GM20000 (cell line): ENCODE results near the gene SPSB1.

Source experiments
- DNase-seq: peaks from one replicate; pipeline ENCODE4 v3.0.0; 2012; ENCODE audit warnings: low spot score
- TF ChIP-seq, protein P1 (sequence below): IDR thresholded peaks from 2 replicates; pipeline ENCODE4 v1.5.1; 2012; ENCODE audit warnings: mild to moderate bottlenecking, control low read depth; ENCODE audit errors: extremely low read depth, missing control alignments

Gene SPSB1

DNA sequence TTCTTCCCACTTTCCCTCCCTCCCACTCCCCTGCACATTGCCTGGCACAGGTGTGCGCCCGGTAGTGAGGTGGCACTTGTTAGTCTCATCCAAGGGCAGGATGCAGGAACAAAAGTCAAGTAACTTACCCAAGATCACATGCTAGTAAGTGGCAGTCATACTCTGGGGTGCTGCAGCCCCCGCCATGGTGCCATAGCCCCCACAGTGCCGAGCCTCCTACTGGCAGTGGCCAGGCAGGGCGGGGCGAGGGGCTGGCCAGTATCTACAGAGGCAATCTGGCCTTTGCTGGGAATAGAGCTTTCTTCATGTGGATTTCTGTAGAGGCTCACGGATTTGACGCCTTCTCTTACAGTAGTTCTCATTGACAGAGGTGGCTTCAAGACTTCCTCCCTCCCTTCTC, 31.2 kb upstream of the SPSB1 start:
- TF ChIP-seq, protein P1, sequence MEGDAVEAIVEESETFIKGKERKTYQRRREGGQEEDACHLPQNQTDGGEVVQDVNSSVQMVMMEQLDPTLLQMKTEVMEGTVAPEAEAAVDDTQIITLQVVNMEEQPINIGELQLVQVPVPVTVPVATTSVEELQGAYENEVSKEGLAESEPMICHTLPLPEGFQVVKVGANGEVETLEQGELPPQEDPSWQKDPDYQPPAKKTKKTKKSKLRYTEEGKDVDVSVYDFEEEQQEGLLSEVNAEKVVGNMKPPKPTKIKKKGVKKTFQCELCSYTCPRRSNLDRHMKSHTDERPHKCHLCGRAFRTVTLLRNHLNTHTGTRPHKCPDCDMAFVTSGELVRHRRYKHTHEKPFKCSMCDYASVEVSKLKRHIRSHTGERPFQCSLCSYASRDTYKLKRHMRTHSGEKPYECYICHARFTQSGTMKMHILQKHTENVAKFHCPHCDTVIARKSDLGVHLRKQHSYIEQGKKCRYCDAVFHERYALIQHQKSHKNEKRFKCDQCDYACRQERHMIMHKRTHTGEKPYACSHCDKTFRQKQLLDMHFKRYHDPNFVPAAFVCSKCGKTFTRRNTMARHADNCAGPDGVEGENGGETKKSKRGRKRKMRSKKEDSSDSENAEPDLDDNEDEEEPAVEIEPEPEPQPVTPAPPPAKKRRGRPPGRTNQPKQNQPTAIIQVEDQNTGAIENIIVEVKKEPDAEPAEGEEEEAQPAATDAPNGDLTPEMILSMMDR = no peak
- DNase-seq = no peak

DNA sequence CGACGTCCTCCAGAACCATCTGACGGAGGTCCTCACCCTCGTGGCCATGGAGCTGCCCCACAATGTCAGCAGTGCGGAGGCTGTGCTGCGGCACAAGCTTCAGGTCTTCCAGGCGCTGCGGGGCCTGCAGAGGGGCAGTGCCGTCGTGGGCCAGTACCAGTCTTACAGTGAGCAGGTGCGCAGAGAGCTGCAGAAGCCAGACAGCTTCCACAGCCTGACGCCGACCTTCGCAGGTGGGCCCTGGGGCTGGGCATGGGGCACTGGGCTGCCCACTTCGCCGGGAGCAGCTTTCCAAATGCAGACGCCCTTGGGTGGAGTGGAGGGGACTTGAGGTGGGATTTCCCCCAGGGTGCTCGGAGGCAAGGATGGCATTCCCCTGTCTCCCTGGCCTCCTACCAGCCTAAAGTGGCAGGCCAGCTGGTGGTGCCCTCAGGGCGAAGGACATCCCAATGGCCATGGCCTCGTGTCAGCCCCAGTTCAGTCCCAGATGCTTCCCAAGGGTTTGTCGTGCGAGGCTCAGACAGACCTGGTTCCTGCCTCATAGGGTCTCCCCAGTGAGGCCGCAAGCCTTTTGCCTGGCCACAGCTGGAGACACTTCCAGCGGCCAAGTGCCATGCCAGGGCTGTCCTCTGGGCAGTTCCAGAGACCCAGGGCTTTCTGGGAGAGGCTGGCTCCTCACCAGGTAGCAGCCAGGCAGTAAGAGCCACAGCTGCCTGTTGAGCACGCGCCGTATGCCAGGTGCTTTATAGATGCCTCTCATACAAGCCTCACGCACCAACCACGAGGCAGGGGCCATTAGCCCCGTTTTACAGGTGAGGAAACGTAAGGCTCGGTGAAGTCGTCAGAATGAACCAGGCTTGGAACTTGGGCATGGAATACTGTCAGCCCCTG, 30.4 kb upstream of the SPSB1 start:
- DNase-seq = no peak
- TF ChIP-seq, protein P1 = no peak

DNA sequence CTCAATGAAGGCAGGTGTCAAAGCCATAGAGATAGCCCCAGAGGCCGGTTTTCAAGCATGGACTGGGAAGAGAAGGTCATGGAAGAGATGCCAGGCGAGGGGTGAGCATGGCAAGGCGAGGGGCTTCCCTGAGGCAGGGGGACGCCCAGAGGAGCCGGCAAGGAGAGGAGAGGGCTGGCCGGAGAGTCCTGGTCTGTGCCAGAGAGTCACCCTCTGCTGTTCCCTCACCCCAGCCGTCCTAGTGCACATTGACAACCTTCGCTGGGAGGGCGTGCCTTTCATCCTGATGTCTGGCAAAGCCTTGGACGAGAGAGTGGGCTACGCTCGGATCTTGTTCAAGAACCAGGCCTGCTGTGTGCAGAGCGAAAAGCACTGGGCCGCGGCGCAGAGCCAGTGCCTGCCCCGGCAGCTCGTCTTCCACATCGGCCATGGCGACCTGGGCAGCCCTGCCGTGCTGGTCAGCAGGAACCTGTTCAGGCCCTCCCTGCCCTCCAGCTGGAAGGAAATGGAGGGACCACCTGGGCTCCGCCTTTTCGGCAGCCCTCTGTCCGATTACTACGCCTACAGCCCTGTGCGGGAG, 29.3 kb upstream of the SPSB1 start:
- TF ChIP-seq, protein P1 = no peak
- no peak for DNase-seq

DNA sequence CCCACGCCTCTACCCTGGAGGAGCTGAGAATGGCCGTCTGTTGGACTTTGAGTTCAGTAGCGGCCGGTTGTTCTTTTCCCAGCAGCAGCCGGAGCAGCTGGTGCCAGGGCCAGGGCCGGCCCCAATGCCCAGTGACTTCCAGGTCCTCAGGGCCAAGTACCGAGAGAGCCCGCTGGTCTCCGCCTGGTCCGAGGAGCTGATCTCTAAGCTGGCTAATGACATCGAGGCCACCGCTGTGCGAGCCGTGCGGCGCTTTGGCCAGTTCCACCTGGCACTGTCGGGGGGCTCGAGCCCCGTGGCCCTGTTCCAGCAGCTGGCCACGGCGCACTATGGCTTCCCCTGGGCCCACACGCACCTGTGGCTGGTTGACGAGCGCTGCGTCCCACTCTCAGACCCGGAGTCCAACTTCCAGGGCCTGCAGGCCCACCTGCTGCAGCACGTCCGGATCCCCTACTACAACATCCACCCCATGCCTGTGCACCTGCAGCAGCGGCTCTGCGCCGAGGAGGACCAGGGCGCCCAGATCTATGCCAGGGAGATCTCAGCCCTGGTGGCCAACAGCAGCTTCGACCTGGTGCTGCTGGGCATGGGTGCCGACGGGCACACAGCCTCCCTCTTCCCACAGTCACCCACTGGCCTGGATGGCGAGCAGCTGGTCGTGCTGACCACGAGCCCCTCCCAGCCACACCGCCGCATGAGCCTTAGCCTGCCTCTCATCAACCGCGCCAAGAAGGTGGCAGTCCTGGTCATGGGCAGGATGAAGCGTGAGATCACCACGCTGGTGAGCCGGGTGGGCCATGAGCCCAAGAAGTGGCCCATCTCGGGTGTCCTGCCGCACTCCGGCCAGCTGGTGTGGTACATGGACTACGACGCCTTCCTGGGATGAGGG, 28.5 kb upstream of the SPSB1 start:
- TF ChIP-seq, protein P1 = no peak

DNA sequence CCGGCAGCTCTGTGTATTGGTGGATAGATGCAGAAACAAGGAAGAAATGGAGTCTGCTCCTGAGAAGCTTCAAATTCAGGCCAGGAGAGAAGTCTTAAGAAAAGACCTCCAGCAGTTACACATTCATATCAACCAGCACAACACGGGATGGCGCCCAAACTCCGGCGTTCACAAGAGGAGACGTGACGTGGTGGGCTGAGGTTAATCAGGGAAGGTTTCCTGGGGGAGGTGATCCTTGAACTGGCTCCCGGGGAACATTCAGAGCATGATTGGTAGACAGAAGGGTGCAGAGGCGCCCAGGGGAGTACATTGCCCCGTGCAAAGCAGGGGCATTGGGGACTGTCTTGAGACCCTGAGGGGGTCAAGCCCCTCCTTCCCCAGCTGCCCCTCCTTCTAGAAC, 27.7 kb upstream of the SPSB1 start:
- no peak for DNase-seq
- TF ChIP-seq, protein P1 = no peak

More for the DNA sequence above, 28.5 kb upstream of the SPSB1 start:
- DNase-seq = no peak

DNA sequence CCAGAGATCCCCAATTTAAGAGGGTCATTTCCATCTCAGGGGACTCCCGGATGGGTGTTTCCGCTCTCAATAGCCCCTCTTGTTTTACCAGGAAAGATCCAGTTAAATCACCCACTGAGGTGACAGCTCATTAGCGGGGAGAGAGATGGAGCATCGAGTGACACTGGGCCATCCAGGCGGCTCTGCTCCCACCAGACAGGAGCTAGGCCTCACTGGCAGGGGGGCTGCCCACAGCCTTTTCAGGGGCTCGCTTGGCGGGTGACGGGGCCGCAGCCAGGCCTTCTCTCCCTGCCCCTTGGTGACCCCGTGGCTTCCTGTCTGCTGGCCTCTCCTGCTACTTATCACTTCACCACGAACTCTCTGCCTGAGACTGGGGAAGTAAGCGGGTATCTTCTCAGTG, 26.7 kb upstream of the SPSB1 start:
- no peak for DNase-seq

More for the DNA sequence above, 26.7 kb upstream of the SPSB1 start:
- TF ChIP-seq, protein P1 = no peak
